ENCODE results near the gene EHD1.

DNA sequence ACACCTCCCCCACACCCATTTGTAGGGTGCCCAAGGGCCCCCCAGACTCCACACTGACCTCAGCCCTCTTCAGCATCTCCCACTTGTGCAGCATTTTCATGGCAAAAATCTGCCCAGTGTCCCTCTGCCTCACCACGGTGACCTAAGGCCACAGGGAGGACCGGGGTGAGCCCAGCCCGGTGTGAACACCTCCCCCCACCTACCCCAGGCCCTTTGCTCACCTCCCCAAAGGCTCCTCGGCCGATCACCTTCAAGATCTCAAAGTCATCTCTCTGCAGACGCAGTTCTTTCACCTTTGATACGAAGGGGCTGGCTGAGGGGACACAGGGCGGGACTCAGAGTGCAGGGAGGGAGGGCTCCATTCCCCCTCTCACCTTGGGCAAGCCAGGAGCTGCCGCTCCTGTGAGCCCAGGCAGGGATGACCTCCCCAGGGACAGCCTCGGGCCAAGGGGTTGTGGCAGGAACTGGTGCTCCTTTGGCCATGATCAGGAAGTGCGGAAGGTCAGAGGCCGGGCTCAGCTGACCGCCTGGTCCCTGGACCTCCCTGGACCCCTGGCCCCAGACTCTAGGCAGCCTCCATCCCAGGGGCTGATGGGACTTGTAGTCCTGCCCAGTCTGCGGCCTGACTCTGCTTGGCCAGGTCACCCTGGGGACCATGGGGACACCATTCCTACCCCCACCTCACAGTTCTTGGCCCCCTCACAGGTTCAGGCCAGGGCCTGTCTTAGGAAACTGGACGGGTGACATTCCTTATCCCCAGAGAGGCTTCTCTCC lies 36.6 kb downstream of the EHD1 start:
- TF ChIP-seq POLR2AphosphoS5 (IDR thresholded peaks at IDR 0.05; ENCODE audit: borderline replicate concordance, low read depth, low read length) (no peak), EZH2 (IDR thresholded peaks at IDR 0.05) (no peak)
